Inferior parietal cortex (tissue), 1 donor: ENCODE measurements around the gene PRRT1B.
A peak's percentile ranks its signal among the peaks of the same experiment; 100 is the strongest.
"Not testable (repeated sequence)": the region's sequence is repeated elsewhere in the genome, so short reads cannot be mapped to it uniquely, and the experiment has no call there.

Experiments
- DNase-seq: peaks from one replicate; pipeline ENCODE4 v3.0.0-alpha.2; 2016; ENCODE audit errors: extremely low spot score

The PRRT1B gene

DNA sequence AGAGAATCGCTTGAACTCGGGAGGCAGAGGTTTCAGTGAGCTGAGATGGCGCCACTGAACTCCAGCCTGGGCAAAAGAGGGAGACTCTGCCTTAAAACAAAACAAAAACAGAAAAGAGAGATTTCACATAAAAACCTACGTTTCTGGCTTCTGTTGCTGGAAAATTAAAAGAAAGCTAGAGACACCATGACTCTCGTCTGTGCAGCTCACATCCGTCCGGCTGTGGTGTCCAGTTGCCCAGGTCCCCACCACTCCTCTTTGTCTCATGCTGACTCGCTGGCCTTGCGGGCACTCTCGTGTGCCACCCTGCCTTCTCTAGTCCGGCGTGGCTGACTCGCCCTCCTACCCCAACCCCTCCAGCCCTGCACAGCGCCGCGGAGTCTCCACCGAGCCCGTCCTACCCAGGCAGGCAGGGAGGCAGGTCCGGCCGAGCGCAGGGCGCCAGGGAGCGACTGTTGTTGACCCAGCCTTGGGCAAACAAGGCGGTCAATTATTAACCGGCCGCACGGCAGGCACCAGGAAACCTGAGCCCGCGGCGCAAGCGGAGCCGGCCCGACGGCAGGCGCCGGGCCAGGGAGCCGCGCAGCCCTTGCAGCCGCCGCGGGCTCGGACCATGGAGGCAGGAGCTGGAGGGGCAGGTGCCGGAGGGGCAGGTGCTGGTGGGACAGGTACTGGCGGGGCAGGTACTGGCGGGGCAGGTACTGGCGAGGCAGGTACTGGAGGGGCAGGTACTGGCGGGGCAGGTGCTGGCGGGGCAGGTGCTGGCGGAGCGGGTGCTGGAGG lies at the start of gene PRRT1B:
Gene PRRT1B, plus strand, starts transcription at position 521 of the 783 bp plus-strand sequence. Its CDS starts 93 bp downstream, at position 614.
- DNase-seq = no peak

DNA sequence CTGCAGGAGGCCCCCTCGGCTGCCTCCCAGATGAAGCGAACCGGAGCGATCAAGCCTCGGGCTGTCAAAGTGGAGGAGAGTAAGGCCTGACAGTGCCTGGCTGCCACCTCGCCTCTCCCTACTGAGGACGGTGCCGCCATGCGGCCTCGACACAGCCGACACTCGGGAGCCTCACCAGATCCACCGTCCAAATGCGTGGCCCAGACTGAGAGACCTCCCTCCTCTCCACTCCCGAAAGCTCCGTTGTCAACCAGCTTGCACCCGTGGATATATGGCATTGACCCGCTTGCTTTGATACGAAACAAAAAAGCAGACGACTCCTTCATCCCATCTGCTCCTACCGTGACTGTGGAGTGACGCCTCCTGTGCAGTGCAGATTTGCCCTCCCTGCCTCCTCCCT lies 49.5 kb upstream of the PRRT1B start:
- DNase-seq = no peak

DNA sequence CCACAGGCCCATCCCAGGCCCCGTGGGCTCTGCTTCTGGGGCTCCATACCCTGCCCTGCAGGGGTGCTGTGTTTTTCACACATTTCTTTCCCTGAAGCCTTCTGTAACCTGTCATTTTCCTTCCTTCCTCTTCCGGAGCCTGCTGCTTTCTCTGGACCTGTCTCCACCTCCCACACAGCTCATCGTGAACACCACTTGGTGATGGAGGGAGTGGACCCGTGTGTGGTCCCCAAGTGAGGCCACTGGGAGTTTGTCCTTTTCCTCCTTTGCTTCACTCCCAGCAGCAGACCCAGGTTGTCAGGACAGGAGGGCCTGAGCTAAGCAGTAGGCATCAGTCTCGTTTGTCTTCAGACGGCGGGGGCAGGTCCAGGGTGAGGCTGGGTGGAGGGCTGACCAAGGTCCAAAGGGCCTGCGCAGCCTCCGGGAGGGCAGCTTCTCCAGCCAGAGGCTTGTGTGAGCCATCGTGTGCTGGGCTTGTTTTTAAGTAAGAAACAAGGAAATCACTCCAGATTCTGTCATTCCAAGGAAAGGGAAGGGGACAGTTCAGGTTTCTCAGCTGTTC lies 48.4 kb upstream of the PRRT1B start:
- no peak for DNase-seq

DNA sequence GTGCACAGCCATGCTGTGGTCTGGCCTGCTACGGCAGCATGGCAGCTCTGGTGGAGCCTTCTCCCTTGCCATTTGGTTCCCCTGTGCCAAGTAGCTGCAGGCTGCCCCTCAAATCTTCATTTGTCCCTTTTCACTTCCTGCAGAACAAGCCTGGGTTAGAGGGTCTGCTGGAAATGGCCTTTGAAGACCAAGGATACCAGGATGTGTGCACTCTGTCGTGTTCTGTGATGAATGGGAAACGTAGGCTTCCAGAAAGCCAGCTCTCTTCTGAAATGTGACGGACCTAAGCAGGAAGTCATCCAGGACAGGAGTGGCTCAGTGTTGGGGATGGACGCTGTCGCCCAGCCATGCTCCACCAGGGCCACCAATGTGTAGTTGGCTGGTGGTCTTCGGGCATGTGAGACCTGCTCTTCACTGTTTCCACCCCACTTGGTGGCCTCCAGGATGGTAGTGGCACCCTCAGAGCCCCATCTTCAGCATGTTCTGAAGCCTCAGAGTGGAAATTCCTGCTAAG lies 46.0 kb upstream of the PRRT1B start:
- DNase-seq = no peak

DNA sequence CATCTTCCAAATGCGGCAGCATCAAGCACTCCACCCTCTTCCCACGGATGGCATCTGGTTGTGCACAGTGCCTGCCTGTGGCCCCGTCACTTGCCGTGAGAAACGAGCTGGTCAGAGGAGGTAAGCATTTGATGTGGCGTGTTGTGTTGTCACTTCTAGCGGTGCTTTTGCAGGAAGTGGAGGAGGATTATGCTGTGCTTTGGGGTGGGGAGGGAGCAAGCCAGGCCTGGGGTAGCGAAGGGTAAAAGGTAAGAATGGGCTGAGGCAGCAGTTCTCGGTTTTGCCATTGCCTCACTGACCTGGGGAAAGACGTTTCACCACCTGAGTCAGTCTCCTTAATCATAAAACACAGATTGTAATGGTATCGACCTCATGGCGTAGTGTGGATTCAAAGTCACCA lies 44.9 kb upstream of the PRRT1B start:
- DNase-seq = no peak

DNA sequence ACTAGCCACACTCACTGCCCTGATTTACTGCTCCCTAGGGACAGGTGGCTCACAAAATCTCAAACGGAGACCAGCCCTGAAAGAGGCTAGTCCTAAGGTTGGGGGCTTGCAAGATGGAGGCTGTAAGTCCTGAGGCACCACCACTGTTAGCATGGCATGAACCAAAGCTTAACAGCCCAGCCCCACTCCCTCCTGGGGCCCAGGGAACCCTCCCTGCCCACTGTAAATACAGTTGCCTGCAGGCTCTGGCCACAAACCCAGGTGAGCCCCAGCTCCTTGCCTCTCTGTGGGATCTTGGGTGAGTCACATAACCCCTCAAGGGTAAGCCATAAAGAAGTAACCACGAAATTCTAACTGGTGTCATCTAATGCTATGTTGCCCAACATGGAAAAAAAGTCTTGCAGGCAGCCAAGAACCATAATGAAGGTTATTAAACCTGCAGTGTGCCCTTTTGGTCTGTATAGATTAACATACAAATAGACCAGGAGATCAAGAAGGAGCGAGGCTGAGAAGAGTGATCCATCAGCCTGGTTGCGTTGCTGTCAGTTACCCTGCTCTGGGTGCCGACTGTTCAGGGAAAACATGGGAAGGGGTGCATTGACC lies 44.3 kb upstream of the PRRT1B start:
- DNase-seq = no peak

DNA sequence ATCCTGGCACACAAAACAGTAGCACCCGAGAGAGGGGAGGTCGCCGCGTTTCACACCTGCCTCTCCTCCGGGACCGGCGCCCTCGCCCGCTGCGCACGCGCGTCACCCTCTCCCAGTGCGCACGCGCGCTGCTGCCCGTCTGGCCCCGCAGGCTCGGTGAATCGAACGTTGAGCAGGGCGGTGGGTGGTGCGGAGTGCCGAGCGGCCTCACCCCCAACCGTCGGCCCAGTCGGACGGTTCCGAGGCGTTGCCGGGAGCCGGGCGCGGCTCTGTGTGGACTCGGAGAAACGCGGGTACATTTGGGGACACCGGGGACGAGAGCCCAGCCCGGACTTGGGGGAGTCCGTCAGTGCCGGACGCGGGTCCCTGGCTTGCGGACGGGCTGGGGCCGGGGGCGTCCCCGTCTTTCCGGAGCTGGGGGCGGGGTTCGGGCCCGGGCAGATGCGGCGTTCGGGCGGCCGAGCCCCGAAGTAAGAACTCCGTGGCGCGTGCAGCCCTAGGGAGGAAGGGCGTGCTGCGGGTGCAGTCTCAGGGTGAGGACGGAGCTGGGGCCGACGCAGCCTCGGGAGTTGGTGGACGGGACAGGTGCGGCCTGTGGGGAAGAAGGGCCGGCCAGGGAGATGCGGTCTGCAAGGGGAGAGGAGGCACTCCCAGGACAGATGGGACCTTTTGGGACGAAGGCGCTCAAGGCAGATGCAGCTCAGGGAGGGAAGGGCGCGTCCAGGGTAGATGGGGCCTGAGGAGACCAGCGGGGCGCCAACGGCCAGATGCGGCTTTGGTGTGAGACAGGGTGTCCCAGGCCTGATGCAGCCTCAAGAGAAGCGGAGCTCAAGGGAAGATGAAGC lies 42.3 kb upstream of the PRRT1B start, which contains the start of gene POMT1:
Gene POMT1, plus strand, starts transcription at position 138 of the 845 bp plus-strand sequence. CDS start 1,301 bp downstream, outside the sequence.
- peak; percentile 93 for DNase-seq

DNA sequence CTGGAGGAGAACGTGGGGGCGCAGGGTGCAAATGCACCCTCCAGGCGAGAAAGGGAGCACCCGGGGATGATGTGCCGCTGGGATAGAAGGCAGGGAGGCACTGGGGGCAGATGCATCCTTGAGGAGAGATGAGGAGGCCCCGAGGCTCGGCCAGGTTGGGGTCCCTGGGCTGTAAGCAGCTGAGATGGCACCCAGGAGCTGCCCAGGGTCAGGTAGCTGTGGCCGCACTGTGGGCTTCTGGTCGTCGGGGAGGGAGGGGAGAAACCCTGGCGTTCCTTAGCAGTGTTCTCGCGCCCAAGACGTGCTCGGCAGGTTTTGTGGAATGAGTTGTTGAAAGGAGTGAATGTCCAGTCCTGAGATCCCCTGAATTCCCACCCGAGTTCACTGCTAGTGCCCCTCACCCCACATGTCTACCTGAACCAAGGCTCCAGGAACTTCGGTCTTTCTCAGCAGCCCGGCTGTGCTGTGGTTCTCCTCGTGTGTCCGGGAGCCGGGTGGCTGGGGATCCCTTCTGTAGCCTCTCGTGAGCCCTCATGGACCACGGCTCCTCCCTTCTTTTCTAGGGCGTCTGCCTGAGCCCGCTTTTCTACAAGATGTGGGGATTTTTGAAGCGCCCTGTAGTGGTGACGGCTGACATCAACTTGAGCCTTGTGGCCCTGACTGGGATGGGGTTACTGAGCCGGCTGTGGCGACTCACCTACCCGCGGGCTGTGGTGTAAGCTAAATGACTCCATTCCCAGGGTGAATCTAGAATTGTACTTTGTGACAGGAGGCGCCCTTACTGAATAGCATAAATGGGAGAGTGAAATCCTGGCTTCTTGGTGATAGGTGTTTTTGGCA lies 41.5 kb upstream of the PRRT1B start:
- no peak for DNase-seq

DNA sequence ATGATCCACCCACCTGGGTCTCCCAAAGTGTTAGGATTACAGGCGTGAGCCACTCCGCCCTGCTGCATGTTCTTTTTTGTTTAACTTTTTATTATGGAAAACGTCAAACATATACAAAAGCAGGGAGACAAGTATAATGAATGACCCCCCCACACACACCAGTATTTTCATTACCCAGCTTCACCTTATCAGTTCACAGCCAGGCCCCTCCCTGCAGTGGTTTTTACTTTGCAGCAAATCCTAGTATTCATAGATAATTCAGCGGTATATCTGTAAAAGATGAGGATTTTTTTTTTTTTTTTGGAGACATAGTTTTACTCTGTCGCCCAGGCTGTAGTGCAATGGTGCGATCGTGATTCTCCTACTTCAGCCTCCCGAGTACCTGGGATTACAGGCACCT lies 40.3 kb upstream of the PRRT1B start:
- no peak for DNase-seq

DNA sequence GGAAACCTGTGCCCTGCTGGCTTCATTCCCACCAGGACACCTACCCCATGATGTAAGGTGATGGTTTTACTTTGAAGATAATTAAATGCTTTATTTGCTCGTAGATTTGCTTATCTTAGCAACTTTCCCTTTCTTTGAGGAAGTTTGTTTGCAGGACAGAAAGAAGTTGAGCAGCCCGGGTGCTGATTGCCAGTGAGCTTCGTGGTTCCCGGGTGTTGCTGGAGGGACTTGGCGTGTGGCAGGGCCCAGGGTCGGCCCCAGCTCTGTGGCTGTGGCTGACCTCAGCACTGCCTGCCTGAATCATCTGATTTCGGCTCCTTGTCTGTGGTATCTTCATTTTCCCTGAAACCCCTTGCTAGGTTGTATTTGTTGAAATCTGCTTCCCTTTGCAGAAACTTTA lies 33.9 kb upstream of the PRRT1B start:
- no peak for DNase-seq

DNA sequence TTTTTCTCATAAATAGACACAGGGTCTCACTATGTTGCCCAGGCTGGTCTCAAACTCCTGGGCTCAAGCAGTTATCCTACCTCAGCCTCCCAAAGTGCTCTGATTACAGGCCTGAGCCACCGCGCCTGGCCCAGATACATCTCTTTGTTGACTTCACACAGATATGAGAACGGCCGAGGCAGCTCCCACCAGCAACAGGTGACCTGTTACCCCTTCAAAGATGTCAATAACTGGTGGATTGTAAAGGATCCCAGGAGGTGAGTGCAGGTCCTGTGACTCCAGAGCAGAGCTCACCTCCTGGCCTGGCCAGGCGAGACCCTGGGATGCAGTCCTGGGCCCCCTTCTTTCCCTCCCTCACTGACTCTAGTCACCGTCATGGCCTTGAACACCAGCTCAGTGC lies 33.4 kb upstream of the PRRT1B start:
- DNase-seq = no peak

DNA sequence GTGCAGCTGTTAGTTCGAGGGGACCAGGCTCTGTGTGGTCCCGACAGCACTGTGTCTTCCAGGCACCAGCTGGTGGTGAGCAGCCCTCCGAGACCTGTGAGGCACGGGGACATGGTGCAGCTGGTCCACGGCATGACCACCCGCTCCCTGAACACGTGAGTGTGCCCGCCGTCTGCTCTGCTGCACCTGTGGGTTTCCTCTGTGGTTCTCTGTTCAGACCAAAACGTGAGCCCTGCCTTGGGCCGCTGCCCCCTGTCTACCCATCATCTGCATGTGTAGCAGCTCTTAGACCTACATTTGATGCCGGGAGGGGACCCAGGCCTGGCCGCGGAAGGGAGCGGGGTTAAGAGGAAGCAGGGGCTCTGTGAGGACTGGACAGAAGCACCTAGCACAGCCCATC lies 32.1 kb upstream of the PRRT1B start:
- no peak for DNase-seq

DNA sequence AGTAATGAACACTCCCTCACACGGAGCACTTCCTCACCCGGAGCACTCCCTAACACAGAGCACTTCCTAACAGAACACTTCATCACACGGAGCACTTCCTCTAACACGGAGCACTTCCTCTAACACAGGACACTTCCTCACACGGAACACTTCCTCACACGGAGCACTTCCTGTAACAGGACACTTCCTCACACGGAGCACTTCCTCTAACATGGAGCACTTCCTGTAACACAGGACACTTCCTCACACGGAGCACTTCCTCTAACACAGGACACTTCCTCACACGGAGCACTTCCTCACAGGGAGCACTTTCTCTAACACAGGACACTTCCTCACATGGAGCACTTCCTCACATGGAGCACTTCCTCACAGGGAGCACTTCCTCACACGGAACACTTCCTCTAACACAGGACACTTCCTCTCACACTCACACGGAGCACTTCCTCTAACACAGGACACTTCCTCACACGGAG lies 29.7 kb upstream of the PRRT1B start:
- DNase-seq = not testable (repeated sequence)

DNA sequence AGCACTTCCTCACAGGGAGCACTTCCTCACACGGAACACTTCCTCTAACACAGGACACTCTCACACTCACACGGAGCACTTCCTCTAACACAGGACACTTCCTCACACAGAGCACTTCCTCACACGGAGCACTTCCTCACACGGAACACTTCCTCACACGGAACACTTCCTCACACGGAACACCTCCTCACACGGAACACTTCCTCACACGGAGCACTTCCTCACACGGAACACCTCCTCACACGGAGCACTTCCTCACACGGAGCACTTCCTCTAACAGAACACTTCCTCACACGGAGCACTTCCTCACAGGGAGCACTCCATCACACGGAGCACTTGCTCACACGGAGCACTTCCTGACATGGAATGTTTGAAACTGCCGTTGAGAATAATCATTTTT lies 29.2 kb upstream of the PRRT1B start:
- DNase-seq = no peak

DNA sequence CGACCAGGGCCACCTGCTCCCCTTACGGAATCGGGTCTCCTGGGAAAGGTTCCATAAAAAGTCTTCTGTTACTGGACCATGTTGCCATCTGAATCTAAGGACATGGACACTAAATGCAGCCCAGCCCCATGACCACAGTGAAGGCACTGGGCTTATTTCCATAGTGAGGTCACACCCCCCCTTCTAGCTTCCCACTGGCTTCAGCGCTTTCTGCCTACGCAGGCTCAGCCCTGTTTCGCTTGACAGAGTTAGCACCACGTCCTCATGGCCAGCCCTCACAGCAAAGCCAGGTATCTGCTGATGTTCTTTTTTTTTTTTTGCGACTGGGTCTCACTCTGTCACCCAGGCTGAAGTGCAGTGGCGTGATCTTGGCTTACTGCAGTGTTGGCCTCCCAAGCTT lies 28.4 kb upstream of the PRRT1B start:
- no peak for DNase-seq

DNA sequence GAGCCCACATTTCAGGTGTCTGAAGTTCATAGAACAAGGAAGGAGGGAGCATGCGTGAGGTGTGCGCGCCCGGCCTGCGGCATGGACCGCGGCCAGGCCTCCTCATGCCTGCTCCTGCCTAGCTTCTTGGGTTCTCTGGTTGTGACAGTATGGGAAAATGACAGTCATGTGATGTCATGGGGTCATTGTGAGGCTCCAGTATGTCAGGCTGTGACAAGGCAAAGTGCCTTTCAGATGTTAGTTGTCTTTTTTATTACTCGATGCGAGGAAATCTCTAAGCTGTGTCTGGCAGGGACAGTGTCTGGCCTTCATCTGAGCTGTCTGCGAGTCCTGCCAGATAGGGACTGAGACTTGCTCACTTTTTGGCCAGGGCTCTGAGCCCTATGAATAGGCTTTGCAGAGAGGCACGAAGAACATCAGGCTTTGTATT lies 27.5 kb upstream of the PRRT1B start:
- no peak for DNase-seq

DNA sequence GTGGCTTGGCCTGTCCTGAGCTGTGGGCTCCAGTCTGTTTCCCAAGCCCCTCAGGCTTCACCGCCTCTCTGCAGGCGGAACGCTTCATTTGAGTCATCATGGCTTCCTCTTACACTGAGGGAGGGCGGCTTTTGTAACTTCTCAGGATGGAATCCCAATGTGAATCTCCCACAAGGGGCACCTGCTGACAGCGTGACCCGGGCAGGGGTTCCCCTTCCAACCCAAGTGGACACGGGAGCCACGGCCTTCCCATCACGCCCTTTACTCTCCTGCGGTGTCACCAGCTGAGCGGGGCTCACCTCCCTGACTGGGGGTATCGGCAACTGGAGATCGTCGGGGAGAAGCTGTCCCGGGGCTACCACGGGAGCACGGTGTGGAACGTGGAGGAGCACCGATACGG lies 26.8 kb upstream of the PRRT1B start:
- DNase-seq = no peak

DNA sequence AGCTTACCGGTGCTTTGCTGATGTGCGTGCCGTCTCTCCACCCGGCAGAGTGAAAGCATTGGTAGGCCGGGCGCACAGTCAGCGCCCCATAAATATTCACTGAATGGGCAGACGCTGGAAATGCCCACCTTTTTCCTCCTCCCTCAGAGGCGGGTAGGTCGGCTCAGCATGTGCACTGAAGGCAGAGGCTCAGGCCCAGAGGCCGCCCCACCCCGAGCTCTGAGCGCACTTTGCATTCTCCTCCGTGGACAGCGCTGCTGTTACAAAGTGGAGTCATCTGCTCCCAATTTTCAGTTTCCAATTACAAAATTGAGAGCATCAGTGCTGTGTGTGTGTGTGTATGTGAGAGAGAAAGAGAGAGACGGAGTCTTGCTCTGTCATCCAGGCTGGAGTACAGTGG lies 24.8 kb upstream of the PRRT1B start:
- no peak for DNase-seq

DNA sequence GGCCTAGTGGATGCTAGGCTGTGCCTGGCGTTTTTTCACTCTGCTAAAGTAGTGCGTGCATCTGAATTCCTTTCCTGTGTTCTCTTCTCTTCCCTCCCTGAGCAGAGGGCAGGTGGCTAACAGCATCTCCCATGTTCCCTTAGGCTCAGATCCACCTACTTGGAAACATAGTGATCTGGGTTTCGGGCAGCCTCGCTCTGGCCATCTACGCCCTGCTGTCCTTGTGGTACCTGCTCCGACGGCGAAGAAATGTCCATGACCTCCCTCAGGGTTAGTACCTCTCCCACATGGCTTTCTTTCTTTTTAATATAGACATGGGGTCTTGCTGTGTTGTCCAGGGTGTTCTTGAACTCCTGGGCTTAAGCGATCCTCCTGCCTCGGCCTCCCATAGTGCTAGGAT lies 24.1 kb upstream of the PRRT1B start:
- no peak for DNase-seq

DNA sequence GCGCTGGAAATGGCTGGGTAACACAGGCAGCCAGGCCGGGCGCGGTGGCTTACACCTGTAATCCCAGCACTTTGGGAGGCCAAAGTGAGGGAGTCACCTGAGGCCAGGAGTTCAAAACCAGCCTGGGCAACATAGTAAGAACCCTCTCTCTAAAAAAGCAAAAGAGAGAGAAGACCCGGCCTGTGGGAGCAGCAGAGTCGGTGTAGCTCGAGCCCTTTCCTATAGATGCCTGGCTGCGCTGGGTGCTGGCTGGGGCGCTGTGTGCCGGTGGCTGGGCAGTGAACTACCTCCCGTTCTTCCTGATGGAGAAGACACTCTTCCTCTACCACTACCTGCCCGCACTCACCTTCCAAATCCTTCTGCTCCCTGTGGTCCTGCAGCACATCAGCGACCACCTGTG lies 23.5 kb upstream of the PRRT1B start:
- no peak for DNase-seq
